A673 (cell line): ENCODE measurements around the gene CFAP221.

Experiments used
- EZH2 ChIP-seq: fragments of 200-600 bp; sonication (generic); IDR thresholded peaks from 2 replicates; pipeline ENCODE4 v1.6.1; 2017; ENCODE audit warnings: borderline replicate concordance, low read depth, mild to moderate bottlenecking, mixed read lengths, antibody characterized with exemption, low read length; ENCODE audit not compliant: poor library complexity, severe bottlenecking
- TF ChIP-seq, protein P1 (sequence below): fragments of 300-800, 200-600 bp; sonication (generic); conservative IDR thresholded peaks from 2 replicates; pipeline ENCODE4 v1.5.1; 2017; ENCODE audit warnings: low read depth, mild to moderate bottlenecking, antibody characterized with exemption, low read length, moderate library complexity, mixed read lengths

DNA sequence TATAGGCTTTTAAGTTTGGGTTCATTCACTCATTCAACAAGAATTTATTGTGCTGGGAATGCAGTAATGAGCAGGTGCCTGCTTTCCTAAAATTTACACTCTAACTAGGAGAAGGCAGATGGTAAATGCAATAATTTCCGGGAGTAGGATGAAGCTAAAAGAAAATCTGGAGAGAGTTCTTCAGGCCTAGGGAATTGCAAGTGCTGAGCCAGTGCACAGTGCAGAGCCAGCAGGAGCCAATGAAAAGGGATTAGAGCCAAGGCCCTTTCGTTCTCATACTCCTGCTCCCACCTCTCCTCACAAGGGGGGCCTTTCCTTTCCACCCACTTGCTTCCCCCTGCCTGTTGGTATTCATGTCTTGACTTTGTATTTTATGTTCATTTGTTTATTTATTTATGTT is 55.1 kb downstream of the CFAP221 start:
- TF ChIP-seq, protein P1, sequence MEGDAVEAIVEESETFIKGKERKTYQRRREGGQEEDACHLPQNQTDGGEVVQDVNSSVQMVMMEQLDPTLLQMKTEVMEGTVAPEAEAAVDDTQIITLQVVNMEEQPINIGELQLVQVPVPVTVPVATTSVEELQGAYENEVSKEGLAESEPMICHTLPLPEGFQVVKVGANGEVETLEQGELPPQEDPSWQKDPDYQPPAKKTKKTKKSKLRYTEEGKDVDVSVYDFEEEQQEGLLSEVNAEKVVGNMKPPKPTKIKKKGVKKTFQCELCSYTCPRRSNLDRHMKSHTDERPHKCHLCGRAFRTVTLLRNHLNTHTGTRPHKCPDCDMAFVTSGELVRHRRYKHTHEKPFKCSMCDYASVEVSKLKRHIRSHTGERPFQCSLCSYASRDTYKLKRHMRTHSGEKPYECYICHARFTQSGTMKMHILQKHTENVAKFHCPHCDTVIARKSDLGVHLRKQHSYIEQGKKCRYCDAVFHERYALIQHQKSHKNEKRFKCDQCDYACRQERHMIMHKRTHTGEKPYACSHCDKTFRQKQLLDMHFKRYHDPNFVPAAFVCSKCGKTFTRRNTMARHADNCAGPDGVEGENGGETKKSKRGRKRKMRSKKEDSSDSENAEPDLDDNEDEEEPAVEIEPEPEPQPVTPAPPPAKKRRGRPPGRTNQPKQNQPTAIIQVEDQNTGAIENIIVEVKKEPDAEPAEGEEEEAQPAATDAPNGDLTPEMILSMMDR: no peak
- no peak for TF ChIP-seq EZH2
